HG03175 (cell line): ENCODE data around the gene CFAP100.

Experiments
- ATAC-seq: cut with Tn5 transposase; IDR thresholded peaks from one replicate; pipeline ENCODE4 v1.9.1; 2021; ENCODE audit warnings: mild to moderate bottlenecking, moderate library complexity; ENCODE audit not compliant: unreplicated experiment

The CFAP100 gene

GRCh38 chr3:126373682-126374601 is 20.8 kb upstream of the CFAP100 start:
- ATAC-seq = no peak

GRCh38 chr3:126375835-126376331 is 18.8 kb upstream of the CFAP100 start:
- ATAC-seq = no peak

GRCh38 chr3:126376444-126376843 is 18.3 kb upstream of the CFAP100 start:
- no peak for ATAC-seq

GRCh38 chr3:126377211-126377610 is 17.5 kb upstream of the CFAP100 start:
- ATAC-seq = no peak

GRCh38 chr3:126378341-126378751 is 16.4 kb upstream of the CFAP100 start:
- no peak for ATAC-seq

GRCh38 chr3:126380011-126380768 is 14.5 kb upstream of the CFAP100 start:
- ATAC-seq = no peak

GRCh38 chr3:126381966-126382365 is 12.7 kb upstream of the CFAP100 start:
- ATAC-seq = no peak

- no peak for ATAC-seq
Observed at GRCh38 chr3:126389112-126389793, 5.5 kb upstream of the CFAP100 start.

- ATAC-seq = no peak
Observed at GRCh38 chr3:126389794-126390146, 4.9 kb upstream of the CFAP100 start.

GRCh38 chr3:126390201-126390600 is 4.5 kb upstream of the CFAP100 start:
- no peak for ATAC-seq

GRCh38 chr3:126390751-126391150 is 4.0 kb upstream of the CFAP100 start:
- no peak for ATAC-seq

GRCh38 chr3:126391631-126392030 is 3.1 kb upstream of the CFAP100 start:
- no peak for ATAC-seq

- no peak for ATAC-seq
Observed at GRCh38 chr3:126392246-126392645, 2.5 kb upstream of the CFAP100 start.

- ATAC-seq = no peak
Observed at GRCh38 chr3:126393563-126393962, 1.1 kb upstream of the CFAP100 start.

- ATAC-seq = no peak
Observed at GRCh38 chr3:126394977-126395321, 240 bp downstream of the CFAP100 start.

- ATAC-seq = no peak
Observed at GRCh38 chr3:126395846-126396513, 1.3 kb downstream of the CFAP100 start.

- no peak for ATAC-seq
Observed at GRCh38 chr3:126396536-126396935, 1.8 kb downstream of the CFAP100 start.

- no peak for ATAC-seq
Observed at GRCh38 chr3:126397610-126398422, 3.1 kb downstream of the CFAP100 start.

- no peak for ATAC-seq
Observed at GRCh38 chr3:126398423-126399350, 4.0 kb downstream of the CFAP100 start.
